ENCODE measurements around the gene TSPAN3. TPM values are rescaled to one million over a fixed set of nuclear protein-coding genes. Genes with fewer than 3 reads are reported as not detected.

The TSPAN3 gene
- total RNA-seq, 1 experiment from 2014 or later: 404 TPM

GRCh38 chr15:77066971-77067690 is 3.8 kb downstream of the TSPAN3 start:
- H3K27ac Mint-ChIP-seq (ENCODE audit: unreplicated experiment): peak overlapping the region; percentile 95
- no peaks in the 10 kb centered on the region for H3K9me3 Mint-ChIP-seq (ENCODE audit: low read depth, unreplicated experiment)
- H3K27me3 Mint-ChIP-seq (ENCODE audit: unreplicated experiment): peaks cover 6% of the 10 kb centered on the region
- TF ChIP-seq CTCF (IDR thresholded peaks at IDR 0.05; ENCODE audit: unreplicated experiment): no peak
- H3K4me1 Mint-ChIP-seq (ENCODE audit: low read depth, unreplicated experiment): peaks cover 83% of the 10 kb centered on the region
- CTCF ChIA-PET: interaction anchor here (1.1 kb wide), 2 partner anchors 12 to 35 kb away, joined by 3 read pairs; no protein-coding TSS in a partner anchor
- intact Hi-C loops (cut with micrococcal nuclease; ENCODE audit: unreplicated experiment): no loop called here
- peak overlapping the region; percentile 84 for H3K4me3 Mint-ChIP-seq (ENCODE audit: low read depth, unreplicated experiment)
- H3K36me3 Mint-ChIP-seq (ENCODE audit: insufficient read depth, unreplicated experiment): peaks cover 49% of the 10 kb centered on the region
- DNase-seq: peak; percentile 43
- BruUV-seq (replicated peaks): no TSS peak

GRCh38 chr15:77064539-77065308 is 6.2 kb downstream of the TSPAN3 start:
- no peak for TF ChIP-seq CTCF (IDR thresholded peaks at IDR 0.05; ENCODE audit: unreplicated experiment)
- Mint-ChIP-seq H3K9me3 (ENCODE audit: low read depth, unreplicated experiment) (no peaks in the 10 kb centered on the region), H3K36me3 (ENCODE audit: insufficient read depth, unreplicated experiment) (peaks cover 28% of the 10 kb centered on the region), H3K27me3 (ENCODE audit: unreplicated experiment) (no peaks in the 10 kb centered on the region), H3K4me3 (ENCODE audit: low read depth, unreplicated experiment) (peak overlapping the region; percentile 36), H3K4me1 (ENCODE audit: low read depth, unreplicated experiment) (peaks cover 82% of the 10 kb centered on the region), H3K27ac (ENCODE audit: unreplicated experiment) (peak overlapping the region; percentile 69)
- DNase-seq: peak; percentile 46
- intact Hi-C loops (cut with micrococcal nuclease; ENCODE audit: unreplicated experiment): no loop called here
- CTCF ChIA-PET: interaction anchor here (0.9 to 1.2 kb wide), 2 partner anchors 29 to 39 kb away, joined by 3 to 5 read pairs; no protein-coding TSS in a partner anchor
- no TSS peak for BruUV-seq (replicated peaks)

- peaks cover 21% of the 10 kb centered on the region for H3K36me3 Mint-ChIP-seq (ENCODE audit: insufficient read depth, unreplicated experiment)
- BruUV-seq (replicated peaks): no TSS peak
These were observed 6.8 kb downstream of the TSPAN3 start for GRCh38 chr15:77064063-77064462.

GRCh38 chr15:77063249-77063648 is 7.7 kb downstream of the TSPAN3 start:
- CTCF ChIA-PET: no interaction called here
- H3K27ac Mint-ChIP-seq (ENCODE audit: unreplicated experiment): peak overlapping the region; percentile 69
- intact Hi-C loops (cut with micrococcal nuclease; ENCODE audit: unreplicated experiment): no loop called here
- H3K27me3 Mint-ChIP-seq (ENCODE audit: unreplicated experiment): no peaks in the 10 kb centered on the region
- H3K9me3 Mint-ChIP-seq (ENCODE audit: low read depth, unreplicated experiment): no peaks in the 10 kb centered on the region
- TF ChIP-seq CTCF (IDR thresholded peaks at IDR 0.05; ENCODE audit: unreplicated experiment): no peak
- no TSS peak for BruUV-seq (replicated peaks)
- peaks cover 16% of the 10 kb centered on the region for H3K36me3 Mint-ChIP-seq (ENCODE audit: insufficient read depth, unreplicated experiment)
- peak overlapping the region; percentile 42 for H3K4me3 Mint-ChIP-seq (ENCODE audit: low read depth, unreplicated experiment)
- no peak for DNase-seq
- H3K4me1 Mint-ChIP-seq (ENCODE audit: low read depth, unreplicated experiment): peaks cover 76% of the 10 kb centered on the region

More at GRCh38 chr15:77064063-77064462, 6.8 kb downstream of the TSPAN3 start:
- DNase-seq: no peak
- Mint-ChIP-seq H3K9me3 (ENCODE audit: low read depth, unreplicated experiment) (no peaks in the 10 kb centered on the region), H3K4me3 (ENCODE audit: low read depth, unreplicated experiment) (peak overlapping the region; percentile 42), H3K4me1 (ENCODE audit: low read depth, unreplicated experiment) (peaks cover 77% of the 10 kb centered on the region), H3K27ac (ENCODE audit: unreplicated experiment) (peak overlapping the region; percentile 69), H3K27me3 (ENCODE audit: unreplicated experiment) (no peaks in the 10 kb centered on the region)
- TF ChIP-seq CTCF (IDR thresholded peaks at IDR 0.05; ENCODE audit: unreplicated experiment): no peak
- CTCF ChIA-PET: interaction anchor here (0.9 to 1.2 kb wide), 2 partner anchors 28 to 40 kb away, joined by 3 to 5 read pairs; no protein-coding TSS in a partner anchor
- intact Hi-C loops (cut with micrococcal nuclease; ENCODE audit: unreplicated experiment): no loop called here

Measured in Calu3 (cell line).